Measurements from ENCODE around the gene AKAIN1.

AKAIN1 gene

GRCh38 chr18:5173236-5173635 is 23.8 kb downstream of the AKAIN1 start:
- H3K79me2 ChIP-seq (ENCODE audit: control insufficient read depth, insufficient read depth, low read length, poor library complexity), result no peaks in the 10 kb centered on the region
- DNase-seq, result no peak
- no CpG with 5 or more reads among the region's 2 CpGs for WGBS (ENCODE audit: extremely low coverage, insufficient coverage, insufficient read length)
- no peaks in the 10 kb centered on the region for H3K27me3 ChIP-seq (ENCODE audit: insufficient read depth, low read length)
- no peak overlapping the region for H3K4ac ChIP-seq (ENCODE audit: low read depth, low read length)
- no peak overlapping the region for H3K9ac ChIP-seq (ENCODE audit: low read length)
- no peaks in the 10 kb centered on the region for H3K9me3 ChIP-seq (ENCODE audit: insufficient read depth, low read depth, low read length)
- H4K91ac ChIP-seq (ENCODE audit: low read depth, low read length), result no peak overlapping the region
- H4K8ac ChIP-seq (ENCODE audit: low read depth, low read length), result no peak overlapping the region
- no peak overlapping the region for H3K14ac ChIP-seq (ENCODE audit: low read length)
- H2AK5ac ChIP-seq (ENCODE audit: low read length), result no peak overlapping the region
- no peak overlapping the region for H3K27ac ChIP-seq (ENCODE audit: low read depth, low read length)
- no peak overlapping the region for H2BK120ac ChIP-seq (ENCODE audit: insufficient read depth, low read length, poor library complexity)
- no peak overlapping the region for H2AFZ ChIP-seq (ENCODE audit: insufficient read depth, low read length, poor library complexity)
- H3K79me1 ChIP-seq (ENCODE audit: low read length), result no peaks in the 10 kb centered on the region
- no peak overlapping the region for H2BK5ac ChIP-seq (ENCODE audit: low read depth, low read length, poor library complexity)
- no peak overlapping the region for H3K18ac ChIP-seq (ENCODE audit: low read length)
- no peak overlapping the region for H2BK12ac ChIP-seq (ENCODE audit: low read length)
- no peaks in the 10 kb centered on the region for H3K4me1 ChIP-seq (ENCODE audit: control insufficient read depth in 1 of 2, insufficient read depth in 2 of 2, low read length in 2 of 2)
- H4K12ac ChIP-seq (ENCODE audit: low read depth, low read length), result no peak overlapping the region
- H3K4me3 ChIP-seq (ENCODE audit: low read depth, low read length), result no peak overlapping the region
- H3K23ac ChIP-seq (ENCODE audit: low read length), result no peak overlapping the region
- no peaks in the 10 kb centered on the region for H3K36me3 ChIP-seq (ENCODE audit: control insufficient read depth in 1 of 2, insufficient read depth in 2 of 2, low read length in 2 of 2)
- H3K4me2 ChIP-seq (ENCODE audit: low read length), result no peak overlapping the region

- no peak for DNase-seq
- H2BK5ac ChIP-seq (ENCODE audit: low read depth, low read length, poor library complexity), result no peak overlapping the region
- no peak overlapping the region for H3K4me2 ChIP-seq (ENCODE audit: low read length)
- no peak overlapping the region for H4K8ac ChIP-seq (ENCODE audit: low read depth, low read length)
- no peak overlapping the region for H2AFZ ChIP-seq (ENCODE audit: insufficient read depth, low read length, poor library complexity)
- no peak overlapping the region for H4K91ac ChIP-seq (ENCODE audit: low read depth, low read length)
- H3K27ac ChIP-seq (ENCODE audit: low read depth, low read length), result no peak overlapping the region
- H2AK5ac ChIP-seq (ENCODE audit: low read length), result no peak overlapping the region
- H3K9me3 ChIP-seq (ENCODE audit: insufficient read depth, low read depth, low read length), result no peaks in the 10 kb centered on the region
- H3K14ac ChIP-seq (ENCODE audit: low read length), result no peak overlapping the region
- H3K4me3 ChIP-seq (ENCODE audit: low read depth, low read length), result no peak overlapping the region
- H3K18ac ChIP-seq (ENCODE audit: low read length), result no peak overlapping the region
- no CpG with 5 or more reads among the region's 2 CpGs for WGBS (ENCODE audit: extremely low coverage, insufficient coverage, insufficient read length)
- H3K36me3 ChIP-seq (ENCODE audit: control insufficient read depth in 1 of 2, insufficient read depth in 2 of 2, low read length in 2 of 2), result no peaks in the 10 kb centered on the region
- H2BK120ac ChIP-seq (ENCODE audit: insufficient read depth, low read length, poor library complexity), result no peak overlapping the region
- H3K79me1 ChIP-seq (ENCODE audit: low read length), result no peaks in the 10 kb centered on the region
- H4K12ac ChIP-seq (ENCODE audit: low read depth, low read length), result no peak overlapping the region
- no peak overlapping the region for H2BK12ac ChIP-seq (ENCODE audit: low read length)
- no peaks in the 10 kb centered on the region for H3K4me1 ChIP-seq (ENCODE audit: control insufficient read depth in 1 of 2, insufficient read depth in 2 of 2, low read length in 2 of 2)
- H3K79me2 ChIP-seq (ENCODE audit: control insufficient read depth, insufficient read depth, low read length, poor library complexity), result no peaks in the 10 kb centered on the region
- H3K23ac ChIP-seq (ENCODE audit: low read length), result no peak overlapping the region
- H3K9ac ChIP-seq (ENCODE audit: low read length), result no peak overlapping the region
- no peak overlapping the region for H3K4ac ChIP-seq (ENCODE audit: low read depth, low read length)
- H3K27me3 ChIP-seq (ENCODE audit: insufficient read depth, low read length), result no peaks in the 10 kb centered on the region
These were observed 29.2 kb downstream of the AKAIN1 start for GRCh38 chr18:5167831-5168230.

GRCh38 chr18:5166606-5167280 is 30.3 kb downstream of the AKAIN1 start:
- Histone ChIP-seq H3K4me3 (ENCODE audit: low read depth, low read length) (no peak overlapping the region), H3K4me2 (ENCODE audit: low read length) (no peak overlapping the region), H2BK120ac (ENCODE audit: insufficient read depth, low read length, poor library complexity) (no peak overlapping the region), H3K18ac (ENCODE audit: low read length) (no peak overlapping the region), H3K9me3 (ENCODE audit: insufficient read depth, low read depth, low read length) (no peaks in the 10 kb centered on the region), H3K9ac (ENCODE audit: low read length) (no peak overlapping the region), H2AFZ (ENCODE audit: insufficient read depth, low read length, poor library complexity) (no peak overlapping the region), H3K27ac (ENCODE audit: low read depth, low read length) (no peak overlapping the region), H3K23ac (ENCODE audit: low read length) (no peak overlapping the region), H3K14ac (ENCODE audit: low read length) (no peak overlapping the region), H3K4ac (ENCODE audit: low read depth, low read length) (no peak overlapping the region), H3K36me3 (ENCODE audit: control insufficient read depth in 1 of 2, insufficient read depth in 2 of 2, low read length in 2 of 2) (no peaks in the 10 kb centered on the region), H3K79me1 (ENCODE audit: low read length) (no peaks in the 10 kb centered on the region), H4K12ac (ENCODE audit: low read depth, low read length) (no peak overlapping the region), H4K91ac (ENCODE audit: low read depth, low read length) (no peak overlapping the region), H3K79me2 (ENCODE audit: control insufficient read depth, insufficient read depth, low read length, poor library complexity) (no peaks in the 10 kb centered on the region), H2AK5ac (ENCODE audit: low read length) (no peak overlapping the region), H4K8ac (ENCODE audit: low read depth, low read length) (no peak overlapping the region), H3K4me1 (ENCODE audit: control insufficient read depth in 1 of 2, insufficient read depth in 2 of 2, low read length in 2 of 2) (no peaks in the 10 kb centered on the region), H3K27me3 (ENCODE audit: insufficient read depth, low read length) (no peaks in the 10 kb centered on the region), H2BK5ac (ENCODE audit: low read depth, low read length, poor library complexity) (no peak overlapping the region), H2BK12ac (ENCODE audit: low read length) (no peak overlapping the region)
- DNase-seq, result no peak
- no CpG with 5 or more reads among the region's 2 CpGs for WGBS (ENCODE audit: extremely low coverage, insufficient coverage, insufficient read length)

- Histone ChIP-seq H2AFZ (ENCODE audit: insufficient read depth, low read length, poor library complexity) (no peak overlapping the region), H3K14ac (ENCODE audit: low read length) (no peak overlapping the region), H2BK120ac (ENCODE audit: insufficient read depth, low read length, poor library complexity) (no peak overlapping the region), H3K4ac (ENCODE audit: low read depth, low read length) (no peak overlapping the region), H3K79me2 (ENCODE audit: control insufficient read depth, insufficient read depth, low read length, poor library complexity) (no peaks in the 10 kb centered on the region), H3K9me3 (ENCODE audit: insufficient read depth, low read depth, low read length) (no peaks in the 10 kb centered on the region), H3K9ac (ENCODE audit: low read length) (no peak overlapping the region), H3K23ac (ENCODE audit: low read length) (no peak overlapping the region), H3K27me3 (ENCODE audit: insufficient read depth, low read length) (no peaks in the 10 kb centered on the region), H3K36me3 (ENCODE audit: control insufficient read depth in 1 of 2, insufficient read depth in 2 of 2, low read length in 2 of 2) (no peaks in the 10 kb centered on the region), H3K4me3 (ENCODE audit: low read depth, low read length) (no peak overlapping the region), H4K12ac (ENCODE audit: low read depth, low read length) (no peak overlapping the region), H2BK5ac (ENCODE audit: low read depth, low read length, poor library complexity) (no peak overlapping the region), H3K18ac (ENCODE audit: low read length) (no peak overlapping the region), H2BK12ac (ENCODE audit: low read length) (no peak overlapping the region), H3K27ac (ENCODE audit: low read depth, low read length) (no peak overlapping the region), H2AK5ac (ENCODE audit: low read length) (no peak overlapping the region), H4K91ac (ENCODE audit: low read depth, low read length) (no peak overlapping the region), H3K4me1 (ENCODE audit: control insufficient read depth in 1 of 2, insufficient read depth in 2 of 2, low read length in 2 of 2) (no peaks in the 10 kb centered on the region), H3K79me1 (ENCODE audit: low read length) (no peaks in the 10 kb centered on the region), H3K4me2 (ENCODE audit: low read length) (no peak overlapping the region), H4K8ac (ENCODE audit: low read depth, low read length) (no peak overlapping the region)
- no peak for DNase-seq
- no CpG with 5 or more reads among the region's 2 CpGs for WGBS (ENCODE audit: extremely low coverage, insufficient coverage, insufficient read length)
These were observed 32.2 kb downstream of the AKAIN1 start for GRCh38 chr18:5164903-5165302.
